Pancreas (tissue), 10 donors: ENCODE data around the gene FUT6. TPM values are rescaled to one million over a fixed set of nuclear protein-coding genes. Genes with fewer than 3 reads are reported as not detected.

ENCODE experiments used
- ATAC-seq, 4 donors: fragments of 200-7000 bp; cut with Tn5 transposase; one replicate each; pipeline versions ENCODE4 v1.8.0 to v1.9.1; 2020; ENCODE audit warnings: mild to moderate bottlenecking in 4 of 4, moderate library complexity in 4 of 4
- DNase-seq, 6 donors: peaks; one replicate each; pipeline ENCODE4 v3.0.0-alpha.2; 2020
- FAIRE-seq: peaks from 2 replicates; lab custom pipeline; 2012; peaks lifted over from hg19 to GRCh38; lab: Jason Lieb, UNC
- H3K27ac ChIP-seq, 4 donors: fragments of 200-600 bp; sonication (generic); 1 replicate in 3 of 4; 2 replicates in 1 of 4; pipeline versions ENCODE4 v1.5.0 to v1.8.0; 2020
- H3K27me3 ChIP-seq, 4 donors: fragments of 200-600 bp; one replicate each; pipeline ENCODE4 v1.8.0; 2021
- H3K36me3 ChIP-seq, 3 donors: fragments of 200-600 bp; sonication (generic) in 1 of 3; one replicate each; pipeline versions ENCODE4 v1.5.0 to v1.8.0; 2020 to 2021
- H3K4me1 ChIP-seq, 3 donors: fragments of 200-600 bp; one replicate each; pipeline ENCODE4 v1.8.0; 2021
- H3K4me3 ChIP-seq, 4 donors: fragments of 200-600 bp; sonication (generic) in 2 of 4; one replicate each; pipeline versions ENCODE4 v1.5.0 to v1.8.0; 2020 to 2021
- H3K9me3 ChIP-seq, 4 donors: fragments of 200-600 bp; one replicate each; pipeline ENCODE4 v1.8.0; 2021
- CTCF ChIP-seq, 4 donors: fragments of 200-600 bp; sonication (generic) in 3 of 4; IDR thresholded peaks; one replicate each; pipeline versions ENCODE4 v1.5.0 to v1.8.0; 2021; ENCODE audit warnings: antibody characterized with exemption in 4 of 4
- WGBS, 2 donors: extraction: QIAGEN DNeasy Blood & Tissue Kit; methylation state at CpG; one replicate each; pipeline ENCODE4 v1.1.7; 2013; 5-methylcytosine and 5-hydroxymethylcytosine counted together
- intact Hi-C, 3 donors: fragments of 100-400 bp; cut with DNase I; formaldehyde crosslinking; loops; one replicate each; pipeline versions ENCODE4 v1.11.1 to v1.14.2; 2022
- polyA plus RNA-seq, 2 donors: library from polyadenylated mRNA; stranded (reverse); fragments of 200-250 nt; gene quantifications; one replicate each; pipeline ENCODE4 v1.2.3, GENCODE V29; 2013
- total RNA-seq, 6 donors: library from RNA; stranded (reverse); fragmentation: NEBNext Ultra II Directional in 4 of 6; extraction: Animal tissue kit (Norgen Biotek cat#: 25700) in 4 of 6; gene quantifications; one replicate each; pipeline versions ENCODE4 v1.2.1 to v1.2.4, GENCODE V29; 2021 to 2023
- donor health status: healthy with polysubstance abuse.
- donor health status: DM: no; HTN: no; CAD: no; lungs with moderate emphysema.
- donor health status: DM: no; HTN: no; CAD: no.
- donor health status: control.
- donor health status: control.
- donor health status: Bipolar disorder and iron deficiency.
- donor health status: DM: yes; HTN: yes; CAD: no.
- donor health status: DM: no; HTN: no; CAD: no.
- donor health status: DM: no; HTN: no; CAD: no.
- donor health status: DM: yes; HTN: yes; CAD: no.

Gene FUT6
- total and polyA plus RNA-seq, 8 donors: 1.9 to 8.7 (median 3.0) TPM

DNA sequence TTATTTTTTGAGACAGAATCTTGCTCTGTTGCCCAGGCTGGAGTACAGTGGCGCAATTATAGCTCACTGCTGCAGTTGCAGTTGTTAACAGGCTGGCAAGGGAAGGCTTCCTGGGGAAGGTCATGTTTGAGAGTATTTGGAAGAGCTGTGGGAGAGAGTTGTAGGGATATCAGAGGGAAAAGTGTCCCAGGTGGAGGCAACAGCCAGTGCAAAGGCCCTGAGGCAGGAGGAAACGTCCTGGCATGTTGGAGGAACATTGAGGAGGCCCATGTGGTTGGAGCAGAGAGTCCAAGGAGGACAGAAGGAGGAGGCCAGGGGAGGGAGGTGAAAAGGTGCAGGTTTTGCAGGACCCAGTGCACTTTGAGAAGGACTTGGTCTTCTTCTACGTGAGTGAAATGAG is 46.3 kb downstream of the FUT6 start:
- FAIRE-seq (no peak), DNase-seq (no peak), ATAC-seq (no peak)
- no peak for TF ChIP-seq CTCF (IDR thresholded peaks at IDR 0.05)
- WGBS, 2 donors: 91 to 95% methylated on average over 3 of the region's 3 CpGs
- no peaks in the 10 kb centered on the region for H3K9me3 ChIP-seq
- H3K4me3 ChIP-seq: no peak overlapping the region
- intact Hi-C loops: no loop called here
- no peak overlapping the region for H3K27ac ChIP-seq
- H3K4me1 ChIP-seq: peaks cover 0 to 5% (median 0%) of the 10 kb centered on the region in 3 donors
- H3K27me3 ChIP-seq: no peaks in the 10 kb centered on the region
- peaks cover 4 to 18% (median 14%) of the 10 kb centered on the region in 3 donors for H3K36me3 ChIP-seq

GRCh38 chr19:5792224-5792623 is 47.3 kb downstream of the FUT6 start:
- ATAC-seq (no peak), FAIRE-seq (no peak), DNase-seq (no peak)
- 94 to 96% methylated on average over 18 of the region's 18 CpGs for WGBS, 2 donors
- Histone ChIP-seq H3K9me3 (no peaks in the 10 kb centered on the region), H3K4me1 (peaks cover 0 to 5% (median 0%) of the 10 kb centered on the region in 3 donors), H3K36me3 (peaks cover 9 to 24% (median 19%) of the 10 kb centered on the region in 3 donors), H3K4me3 (no peak overlapping the region), H3K27me3 (no peaks in the 10 kb centered on the region), H3K27ac (no peak overlapping the region)
- intact Hi-C loops: no loop called here
- TF ChIP-seq CTCF (IDR thresholded peaks at IDR 0.05): no peak

GRCh38 chr19:5790559-5791520 is 48.7 kb downstream of the FUT6 start, which contains the start of gene DUS3L:
TSS of gene DUS3L (minus strand) at chr19:5791163. CDS start at chr19:5791141, 22 bp downstream.
- 11% methylated on average over 71 to 72 of the region's 72 CpGs for WGBS, 2 donors
- ATAC-seq: peak; percentile 93 to 97 (median 94)
- H3K27me3 ChIP-seq: no peaks in the 10 kb centered on the region
- H3K36me3 ChIP-seq: peaks cover 9 to 38% (median 27%) of the 10 kb centered on the region in 3 donors
- H3K27ac ChIP-seq: peak within 1 kb of the TSS; percentile 81 to 99 (median 95)
- intact Hi-C loops: no loop called here
- DNase-seq: peak; percentile 95 to 99 (median 96)
- H3K4me1 ChIP-seq: peaks cover 0 to 5% (median 0%) of the 10 kb centered on the region in 3 donors
- H3K9me3 ChIP-seq: no peaks in the 10 kb centered on the region
- no peak for TF ChIP-seq CTCF (IDR thresholded peaks at IDR 0.05)
- FAIRE-seq: peak; percentile 88
- peak within 1 kb of the TSS; percentile 33 to 96 (median 68) for H3K4me3 ChIP-seq

GRCh38 chr19:5789886-5790558 is 49.5 kb downstream of the FUT6 start:
- H3K27ac ChIP-seq: peak overlapping the region; percentile 81 to 99 (median 95)
- TF ChIP-seq CTCF (IDR thresholded peaks at IDR 0.05): no peak
- 70 to 77% methylated on average over 26 of the region's 26 CpGs for WGBS, 2 donors
- H3K4me1 ChIP-seq: peaks cover 0 to 5% (median 0%) of the 10 kb centered on the region in 3 donors
- FAIRE-seq: no peak
- ATAC-seq: no peak
- intact Hi-C loops: no loop called here
- peaks cover 9 to 46% (median 30%) of the 10 kb centered on the region in 3 donors for H3K36me3 ChIP-seq
- H3K4me3 ChIP-seq: peak overlapping the region; percentile 33 to 96 (median 68)
- no peaks in the 10 kb centered on the region for H3K27me3 ChIP-seq
- DNase-seq: peak in 1 of 6 donors; percentile 57
- no peaks in the 10 kb centered on the region for H3K9me3 ChIP-seq
